Neural progenitor cell (in vitro differentiated cells): Measurements from ENCODE around the gene C1RL.

Experiments used
- EZH2 ChIP-seq: fragments of 200-600 bp; sonication (generic); IDR thresholded peaks from 2 replicates; pipeline ENCODE4 v1.6.1; 2017; ENCODE audit warnings: antibody characterized with exemption, mild to moderate bottlenecking, moderate library complexity
- EZH2phosphoT487 ChIP-seq: fragments of 200-600 bp; sonication (generic); IDR thresholded peaks from 2 replicates; pipeline ENCODE4 v1.6.1; 2017; ENCODE audit warnings: antibody characterized with exemption
- TF ChIP-seq, protein P1 (sequence below): fragments of 200-600 bp; sonication (generic); IDR thresholded peaks from 2 replicates; pipeline ENCODE4 v1.5.1; 2017; ENCODE audit warnings: antibody characterized with exemption, mild to moderate bottlenecking

DNA sequence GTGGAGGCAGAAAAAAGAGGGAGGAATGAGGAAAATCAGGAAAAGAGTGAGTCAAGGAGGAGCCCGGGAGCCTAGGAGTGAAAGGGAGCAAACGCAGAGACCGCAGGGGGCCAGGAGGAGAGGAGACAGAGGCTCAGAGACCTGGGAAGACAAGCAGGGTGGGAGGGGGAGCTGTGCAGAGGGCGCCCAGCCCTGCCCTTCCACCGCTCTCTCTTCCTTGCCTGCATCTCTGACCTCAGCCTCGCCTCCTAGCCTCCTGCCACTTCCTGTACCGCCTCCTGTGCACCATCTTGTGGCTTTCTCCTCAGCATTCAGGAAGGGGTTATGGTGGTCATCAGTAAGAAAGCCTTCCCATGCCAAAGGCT, 22.5 kb upstream of the C1RL start:
- TF ChIP-seq, protein P1, sequence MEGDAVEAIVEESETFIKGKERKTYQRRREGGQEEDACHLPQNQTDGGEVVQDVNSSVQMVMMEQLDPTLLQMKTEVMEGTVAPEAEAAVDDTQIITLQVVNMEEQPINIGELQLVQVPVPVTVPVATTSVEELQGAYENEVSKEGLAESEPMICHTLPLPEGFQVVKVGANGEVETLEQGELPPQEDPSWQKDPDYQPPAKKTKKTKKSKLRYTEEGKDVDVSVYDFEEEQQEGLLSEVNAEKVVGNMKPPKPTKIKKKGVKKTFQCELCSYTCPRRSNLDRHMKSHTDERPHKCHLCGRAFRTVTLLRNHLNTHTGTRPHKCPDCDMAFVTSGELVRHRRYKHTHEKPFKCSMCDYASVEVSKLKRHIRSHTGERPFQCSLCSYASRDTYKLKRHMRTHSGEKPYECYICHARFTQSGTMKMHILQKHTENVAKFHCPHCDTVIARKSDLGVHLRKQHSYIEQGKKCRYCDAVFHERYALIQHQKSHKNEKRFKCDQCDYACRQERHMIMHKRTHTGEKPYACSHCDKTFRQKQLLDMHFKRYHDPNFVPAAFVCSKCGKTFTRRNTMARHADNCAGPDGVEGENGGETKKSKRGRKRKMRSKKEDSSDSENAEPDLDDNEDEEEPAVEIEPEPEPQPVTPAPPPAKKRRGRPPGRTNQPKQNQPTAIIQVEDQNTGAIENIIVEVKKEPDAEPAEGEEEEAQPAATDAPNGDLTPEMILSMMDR: no peak
- TF ChIP-seq EZH2phosphoT487 (no peak), EZH2 (no peak)
